ENCODE measurements around the gene SOBP. TPM values are rescaled to one million over a fixed set of nuclear protein-coding genes. Genes with fewer than 3 reads are reported as not detected.

The SOBP gene
- total RNA-seq, 4 donors from 2014 or later, result 6.0 to 18.4 (median 6.7) TPM

GRCh38 chr6:107665382-107665781 lies 175.5 kb downstream of the SOBP start:
- no peak overlapping the region for H3K27ac ChIP-seq
- no peak for DNase-seq (ENCODE audit: low spot score in 2 of 2)
- H3K4me1 ChIP-seq, result peaks cover 0 to 21% (median 5%) of the 10 kb centered on the region in 4 donors
- no peaks in the 10 kb centered on the region for H3K9me3 ChIP-seq
- H3K36me3 ChIP-seq, result no peaks in the 10 kb centered on the region
- no peak overlapping the region for H3K4me3 ChIP-seq
- no peaks in the 10 kb centered on the region for H3K27me3 ChIP-seq
- WGBS, 2 donors, result 42 to 43% methylated on average over 4 of the region's 4 CpGs
- TF ChIP-seq POLR2A (IDR thresholded peaks at IDR 0.05) (no peak), EP300 (IDR thresholded peaks at IDR 0.05) (no peak)
- TF ChIP-seq, protein P1, sequence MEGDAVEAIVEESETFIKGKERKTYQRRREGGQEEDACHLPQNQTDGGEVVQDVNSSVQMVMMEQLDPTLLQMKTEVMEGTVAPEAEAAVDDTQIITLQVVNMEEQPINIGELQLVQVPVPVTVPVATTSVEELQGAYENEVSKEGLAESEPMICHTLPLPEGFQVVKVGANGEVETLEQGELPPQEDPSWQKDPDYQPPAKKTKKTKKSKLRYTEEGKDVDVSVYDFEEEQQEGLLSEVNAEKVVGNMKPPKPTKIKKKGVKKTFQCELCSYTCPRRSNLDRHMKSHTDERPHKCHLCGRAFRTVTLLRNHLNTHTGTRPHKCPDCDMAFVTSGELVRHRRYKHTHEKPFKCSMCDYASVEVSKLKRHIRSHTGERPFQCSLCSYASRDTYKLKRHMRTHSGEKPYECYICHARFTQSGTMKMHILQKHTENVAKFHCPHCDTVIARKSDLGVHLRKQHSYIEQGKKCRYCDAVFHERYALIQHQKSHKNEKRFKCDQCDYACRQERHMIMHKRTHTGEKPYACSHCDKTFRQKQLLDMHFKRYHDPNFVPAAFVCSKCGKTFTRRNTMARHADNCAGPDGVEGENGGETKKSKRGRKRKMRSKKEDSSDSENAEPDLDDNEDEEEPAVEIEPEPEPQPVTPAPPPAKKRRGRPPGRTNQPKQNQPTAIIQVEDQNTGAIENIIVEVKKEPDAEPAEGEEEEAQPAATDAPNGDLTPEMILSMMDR (IDR thresholded peaks at IDR 0.05), result no peak

DNA sequence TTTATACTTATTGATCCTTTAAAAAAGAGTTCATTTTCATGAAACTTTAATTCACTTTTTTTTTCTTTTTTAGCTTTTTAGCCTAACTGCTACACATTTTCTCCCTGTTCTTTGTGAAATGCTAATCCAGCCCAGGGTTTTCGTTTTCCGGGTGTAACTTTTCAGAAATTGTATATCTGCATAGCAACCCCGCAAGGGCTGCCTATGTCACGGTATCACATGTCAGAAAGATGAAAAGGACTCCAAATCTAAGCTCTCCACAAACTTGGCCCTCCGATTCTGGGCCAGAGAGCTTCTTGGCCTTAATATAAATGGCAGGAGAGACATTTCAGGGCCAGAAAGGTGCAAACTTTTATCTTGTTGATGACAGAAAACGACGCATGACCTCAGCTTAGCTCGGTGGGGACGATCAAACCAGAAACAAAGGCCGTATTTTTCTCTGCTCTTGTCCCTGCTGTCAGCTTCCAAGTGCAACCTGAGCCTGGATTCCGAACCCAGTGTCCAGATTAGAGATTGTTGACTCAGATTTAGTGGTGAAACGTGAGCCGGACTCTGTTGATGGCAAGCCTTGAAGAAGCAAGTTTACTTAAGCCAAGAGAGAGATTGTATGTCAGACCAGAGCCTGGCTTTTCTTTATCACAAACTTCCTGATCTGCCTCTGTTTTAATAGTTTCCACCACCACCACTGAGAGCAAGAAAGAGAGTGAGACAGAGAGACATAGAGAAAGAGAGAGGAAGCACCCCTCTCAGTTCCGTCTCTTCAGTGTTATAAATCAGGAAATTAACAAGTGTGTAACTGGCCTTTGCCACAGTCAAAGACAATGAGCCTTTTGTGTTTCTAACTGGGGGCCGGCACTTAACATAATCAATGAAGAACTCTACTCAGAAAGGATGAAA lies 176.4 kb downstream of the SOBP start:
- H3K27ac ChIP-seq, result peak overlapping the region in 2 of 4 donors; percentile 32 to 40
- 53% methylated on average over 15 of the region's 15 CpGs for WGBS, 2 donors
- H3K9me3 ChIP-seq, result no peaks in the 10 kb centered on the region
- no peak for DNase-seq (ENCODE audit: low spot score in 2 of 2)
- no peak overlapping the region for H3K4me3 ChIP-seq
- no peaks in the 10 kb centered on the region for H3K27me3 ChIP-seq
- peaks cover 0 to 29% (median 9%) of the 10 kb centered on the region in 4 donors for H3K4me1 ChIP-seq
- TF ChIP-seq, protein P1 (IDR thresholded peaks at IDR 0.05), result no peak
- TF ChIP-seq POLR2A (IDR thresholded peaks at IDR 0.05) (no peak), EP300 (IDR thresholded peaks at IDR 0.05) (no peak)
- H3K36me3 ChIP-seq, result no peaks in the 10 kb centered on the region

DNA sequence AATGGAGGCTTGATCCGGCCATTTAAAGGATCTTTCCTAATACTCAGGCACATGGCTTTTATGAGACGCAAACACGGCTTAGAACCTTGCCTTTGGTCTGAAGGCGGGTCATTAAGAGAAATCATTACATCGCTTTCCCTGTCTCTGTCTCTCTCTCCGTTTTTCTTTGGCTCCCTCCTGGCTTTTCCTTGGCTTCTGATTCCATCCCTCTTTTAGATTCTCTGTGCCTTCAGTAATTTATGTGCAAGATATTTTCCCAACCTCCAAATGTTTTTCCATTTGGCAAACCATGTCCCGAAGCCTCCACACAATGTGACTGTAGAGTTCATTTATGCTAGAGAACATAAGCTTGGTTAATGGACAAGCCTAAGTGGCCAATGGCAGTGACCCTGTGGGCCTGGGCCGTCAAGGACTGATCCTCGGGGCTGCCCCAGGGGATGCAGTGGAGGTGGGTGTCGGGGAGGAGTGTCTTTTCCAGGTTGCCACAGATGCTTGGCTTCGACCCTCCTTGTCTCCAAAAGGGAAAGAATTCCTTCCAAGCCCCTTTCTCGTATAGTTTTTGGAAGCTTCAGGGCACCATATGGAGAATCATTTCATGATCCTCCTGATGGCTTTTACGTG lies 177.2 kb downstream of the SOBP start:
- WGBS, 2 donors, result 58% methylated on average over 12 to 13 of the region's 13 CpGs
- no peaks in the 10 kb centered on the region for H3K27me3 ChIP-seq
- H3K27ac ChIP-seq, result peak overlapping the region in 2 of 4 donors; percentile 32 to 40
- no peak overlapping the region for H3K4me3 ChIP-seq
- H3K36me3 ChIP-seq, result no peaks in the 10 kb centered on the region
- TF ChIP-seq, protein P1 (IDR thresholded peaks at IDR 0.05), result no peak
- TF ChIP-seq EP300 (IDR thresholded peaks at IDR 0.05), result no peak
- TF ChIP-seq POLR2A (IDR thresholded peaks at IDR 0.05), result no peak
- DNase-seq (ENCODE audit: low spot score in 2 of 2), result no peak
- H3K4me1 ChIP-seq, result peaks cover 0 to 33% (median 12%) of the 10 kb centered on the region in 4 donors
- no peaks in the 10 kb centered on the region for H3K9me3 ChIP-seq

GRCh38 chr6:107667790-107668189 lies 177.9 kb downstream of the SOBP start:
- Histone ChIP-seq H3K4me3 (no peak overlapping the region), H3K4me1 (peaks cover 0 to 33% (median 12%) of the 10 kb centered on the region in 4 donors), H3K27ac (no peak overlapping the region), H3K27me3 (no peaks in the 10 kb centered on the region), H3K36me3 (no peaks in the 10 kb centered on the region), H3K9me3 (no peaks in the 10 kb centered on the region)
- no peak for DNase-seq (ENCODE audit: low spot score in 2 of 2)
- WGBS, 2 donors, result 88 to 90% methylated on average over 3 of the region's 3 CpGs
- TF ChIP-seq, protein P1 (IDR thresholded peaks at IDR 0.05), result no peak
- no peak for TF ChIP-seq POLR2A (IDR thresholded peaks at IDR 0.05)
- no peak for TF ChIP-seq EP300 (IDR thresholded peaks at IDR 0.05)

Data from tibial nerve (tissue), 4 donors.